ENCODE data around the gene NUP43. TPM values are rescaled to one million over a fixed set of nuclear protein-coding genes. Genes with fewer than 3 reads are reported as not detected.

NUP43 gene
- total RNA-seq, 4 donors from 2014 or later, result 16.1 to 64.4 (median 16.3) TPM

- Histone ChIP-seq H3K4me3 (no peak overlapping the region), H3K9me3 (no peaks in the 10 kb centered on the region), H3K27me3 (no peaks in the 10 kb centered on the region), H3K4me1 (no peaks in the 10 kb centered on the region), H3K27ac (no peak overlapping the region), H3K36me3 (peaks cover 0 to 49% (median 0%) of the 10 kb centered on the region in 3 donors)
- no peak for TF ChIP-seq CTCF (IDR thresholded peaks at IDR 0.05)
- no peak for TF ChIP-seq POLR2A (IDR thresholded peaks at IDR 0.05)
- no peak for DNase-seq
Measured at GRCh38 chr6:149777624-149778023, 31.3 kb upstream of the NUP43 start.

- no peak for TF ChIP-seq CTCF (IDR thresholded peaks at IDR 0.05)
- no peak for TF ChIP-seq POLR2A (IDR thresholded peaks at IDR 0.05)
- Histone ChIP-seq H3K4me3 (no peak overlapping the region), H3K27ac (no peak overlapping the region), H3K27me3 (no peaks in the 10 kb centered on the region), H3K36me3 (peaks cover 0 to 60% (median 0%) of the 10 kb centered on the region in 3 donors), H3K4me1 (no peaks in the 10 kb centered on the region), H3K9me3 (no peaks in the 10 kb centered on the region)
- DNase-seq, result no peak
Measured at GRCh38 chr6:149771925-149772324, 25.6 kb upstream of the NUP43 start.

- Histone ChIP-seq H3K27ac (no peak overlapping the region), H3K36me3 (peaks cover 0 to 61% (median 0%) of the 10 kb centered on the region in 3 donors)
Measured at GRCh38 chr6:149771185-149771584, 24.9 kb upstream of the NUP43 start.

GRCh38 chr6:149769676-149770075, 23.3 kb upstream of the NUP43 start:
- H3K4me1 ChIP-seq, result no peaks in the 10 kb centered on the region
- no peaks in the 10 kb centered on the region for H3K9me3 ChIP-seq
- H3K4me3 ChIP-seq, result no peak overlapping the region
- peaks cover 0 to 55% (median 0%) of the 10 kb centered on the region in 3 donors for H3K36me3 ChIP-seq
- no peak overlapping the region for H3K27ac ChIP-seq
- H3K27me3 ChIP-seq, result no peaks in the 10 kb centered on the region
- no peak for TF ChIP-seq POLR2A (IDR thresholded peaks at IDR 0.05)
- no peak for DNase-seq

More at GRCh38 chr6:149771185-149771584, 24.9 kb upstream of the NUP43 start:
- H3K27me3 ChIP-seq, result no peaks in the 10 kb centered on the region
- no peaks in the 10 kb centered on the region for H3K9me3 ChIP-seq
- H3K4me3 ChIP-seq, result no peak overlapping the region
- H3K4me1 ChIP-seq, result no peaks in the 10 kb centered on the region
- TF ChIP-seq POLR2A (IDR thresholded peaks at IDR 0.05) (no peak), CTCF (IDR thresholded peaks at IDR 0.05) (no peak)
- DNase-seq, result no peak

- Histone ChIP-seq H3K27ac (no peak overlapping the region), H3K36me3 (peaks cover 0 to 25% (median 0%) of the 10 kb centered on the region in 3 donors), H3K4me1 (no peaks in the 10 kb centered on the region), H3K27me3 (no peaks in the 10 kb centered on the region), H3K4me3 (no peak overlapping the region), H3K9me3 (no peaks in the 10 kb centered on the region)
- peak in 1 of 3 donors; percentile 34 for DNase-seq
- TF ChIP-seq POLR2A (IDR thresholded peaks at IDR 0.05), result no peak
- TF ChIP-seq CTCF (IDR thresholded peaks at IDR 0.05), result no peak
Measured at GRCh38 chr6:149766156-149766769, 19.9 kb upstream of the NUP43 start.

GRCh38 chr6:149763866-149764265, 17.5 kb upstream of the NUP43 start:
- Histone ChIP-seq H3K9me3 (no peaks in the 10 kb centered on the region), H3K36me3 (peaks cover 0 to 20% (median 0%) of the 10 kb centered on the region in 3 donors), H3K4me1 (no peaks in the 10 kb centered on the region), H3K27me3 (no peaks in the 10 kb centered on the region), H3K27ac (no peak overlapping the region), H3K4me3 (no peak overlapping the region)
- no peak for DNase-seq
- TF ChIP-seq POLR2A (IDR thresholded peaks at IDR 0.05) (no peak), CTCF (IDR thresholded peaks at IDR 0.05) (no peak)
